Lung (tissue), 12 donors: ENCODE data around the gene PACSIN1. TPM values are rescaled to one million over a fixed set of nuclear protein-coding genes. Genes with fewer than 3 reads are reported as not detected.

Experiments
- ATAC-seq: fragments of 200-7000 bp; cut with Tn5 transposase; one replicate; pipeline ENCODE4 v1.9.1; 2020; ENCODE audit warnings: moderate number of reproducible peaks; ENCODE audit not compliant: insufficient read depth, low FRiP score
- DNase-seq, 3 donors: peaks; one replicate each; pipeline ENCODE4 v3.0.0-alpha.2; 2013 to 2017
- H3K27ac ChIP-seq, 2 donors: one replicate each; pipeline ENCODE4 v1.5.1; 2013; ENCODE audit warnings: mild to moderate bottlenecking in 2 of 2, moderate library complexity in 2 of 2, control low read depth in 1 of 2, inconsistent platforms in 1 of 2, low read depth in 1 of 2, low read length in 1 of 2
- H3K27me3 ChIP-seq, 3 donors: one replicate each; pipeline ENCODE4 v1.5.1; 2013; ENCODE audit warnings: low read length in 2 of 3; ENCODE audit not compliant: control insufficient read depth in 3 of 3, insufficient read depth in 3 of 3
- H3K36me3 ChIP-seq, 4 donors: one replicate each; pipeline ENCODE4 v1.5.1; 2013; ENCODE audit warnings: low read length in 4 of 4, mild to moderate bottlenecking in 1 of 4, moderate library complexity in 1 of 4; ENCODE audit not compliant: control insufficient read depth in 4 of 4, insufficient read depth in 4 of 4
- H3K4me1 ChIP-seq, 5 donors: one replicate each; pipeline ENCODE4 v1.5.1; 2013; ENCODE audit warnings: low read length in 5 of 5, mild to moderate bottlenecking in 2 of 5, moderate library complexity in 1 of 5; ENCODE audit not compliant: control insufficient read depth in 5 of 5, insufficient read depth in 5 of 5
- H3K4me3 ChIP-seq: one replicate; pipeline ENCODE4 v1.5.1; 2013; ENCODE audit warnings: mild to moderate bottlenecking, control low read depth, moderate library complexity
- H3K9ac ChIP-seq, 2 donors: one replicate each; pipeline ENCODE4 v1.5.1; 2013; ENCODE audit warnings: low read length in 2 of 2, control low read depth in 1 of 2; ENCODE audit not compliant: insufficient read depth in 1 of 2
- H3K9me3 ChIP-seq, 4 donors: one replicate each; pipeline ENCODE4 v1.5.1; 2013; ENCODE audit warnings: low read length in 3 of 4, mild to moderate bottlenecking in 1 of 4, moderate library complexity in 1 of 4; ENCODE audit not compliant: control insufficient read depth in 4 of 4, insufficient read depth in 3 of 4
- CTCF ChIP-seq: IDR thresholded peaks from 2 replicates; pipeline ENCODE4 v1.5.1; 2012; ENCODE audit warnings: mild to moderate bottlenecking; ENCODE audit errors: control extremely low read depth, extremely low read depth
- WGBS, 2 donors: extraction: QIAGEN DNeasy Blood & Tissue Kit; methylation state at CpG; one replicate each; pipeline ENCODE4 v1.1.7; 2013; 5-methylcytosine and 5-hydroxymethylcytosine counted together
- polyA plus RNA-seq, 2 donors: library from polyadenylated mRNA; stranded (reverse); fragments of 200-250 nt; gene quantifications; one replicate each; pipeline ENCODE4 v1.2.1, GENCODE V29; 2013
- total RNA-seq, 2 donors: library from RNA; depleted of rRNA in 1 of 2; stranded (reverse); fragments of >200 nt in 1 of 2; gene quantifications; one replicate each; pipeline ENCODE4 v1.2.1, GENCODE V29; 2014 to 2021
- donor health status: control.
- donor health status: control.
- donor health status: Bipolar disorder and iron deficiency.
- donor health status: healthy.
- donor health status: DM: yes; HTN: yes; CAD: no.

PACSIN1 gene
- total and polyA plus RNA-seq, 4 donors: 0.02 to 0.17 (median 0.12) TPM

DNA sequence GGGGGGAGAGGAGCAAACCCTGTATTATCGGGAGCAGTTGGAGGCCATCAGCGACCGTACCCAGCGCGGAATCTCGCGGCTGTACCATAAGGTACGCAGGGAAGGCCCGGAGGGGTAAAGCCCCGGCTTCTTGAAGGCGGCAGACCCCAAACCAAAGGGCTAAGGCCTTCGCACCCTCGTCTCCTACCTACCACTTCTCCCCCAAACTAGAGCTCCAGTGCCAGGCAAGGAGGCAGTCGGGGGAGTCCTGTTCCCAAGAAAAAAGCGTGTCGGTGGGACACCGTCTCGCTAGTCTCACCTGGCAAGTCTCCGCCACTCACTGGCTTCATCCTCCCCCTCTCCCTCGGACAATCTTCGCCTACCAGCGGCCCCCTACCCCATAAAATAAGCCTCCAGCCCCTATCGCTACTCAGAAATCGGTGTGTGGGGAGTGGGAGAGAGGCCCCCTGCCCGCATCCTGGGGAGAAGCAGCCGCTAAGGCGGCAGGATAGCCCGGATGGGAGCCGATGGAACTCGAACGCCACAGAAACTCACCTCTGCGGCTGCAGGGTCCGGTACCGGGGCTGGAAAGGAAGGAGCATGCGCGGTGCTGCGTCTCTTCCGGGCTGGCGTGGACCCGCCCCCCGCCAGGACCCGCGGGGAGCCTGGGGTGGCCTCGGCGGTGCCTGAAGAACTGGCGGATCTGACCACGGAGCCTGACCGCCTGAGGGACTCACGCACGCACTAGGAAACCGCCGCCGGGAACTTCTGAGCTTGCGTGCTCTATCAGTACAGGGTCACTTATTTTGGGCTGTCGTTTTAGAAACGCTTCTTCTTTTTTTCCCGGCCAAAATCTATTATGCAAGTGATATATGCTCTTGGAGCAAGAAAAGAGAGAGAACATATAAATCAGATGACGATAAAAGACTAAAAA is 40.1 kb upstream of the PACSIN1 start, which contains the start of gene RPS10:
TSS of gene RPS10 (minus strand) at position 572 of the 913 bp plus-strand sequence. CDS start 848 bp downstream, outside the sequence.
- peak; percentile 99 for ATAC-seq

DNA sequence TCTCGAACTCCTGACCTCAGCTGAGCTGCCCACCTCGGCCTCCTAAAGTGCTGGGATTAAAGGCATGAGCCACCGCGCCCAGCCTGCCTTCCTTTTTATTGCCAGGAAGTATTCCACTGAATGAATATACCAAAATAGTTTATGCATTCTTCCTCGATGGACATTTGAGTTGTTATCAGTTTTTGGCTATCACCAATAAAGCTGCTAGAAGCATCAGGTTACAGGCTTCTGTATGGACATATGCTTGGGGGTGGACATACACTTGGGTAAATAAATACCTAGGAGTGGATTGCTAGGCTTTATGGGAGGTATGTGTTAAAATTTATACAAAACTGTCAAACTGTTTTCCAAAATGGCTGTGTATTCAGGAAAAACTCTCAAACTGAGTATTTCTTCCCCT is 30.0 kb upstream of the PACSIN1 start:
- no peak for TF ChIP-seq CTCF
- WGBS, 2 donors: 68 to 82% methylated on average over 5 of the region's 5 CpGs

More for the DNA sequence above, 40.1 kb upstream of the PACSIN1 start, which contains the start of gene RPS10:
- Histone ChIP-seq H3K4me3 (peak within 1 kb of the TSS; percentile 88), H3K9ac (peak within 1 kb of the TSS; percentile 95 to 99), H3K27me3 (no peaks in the 10 kb centered on the region), H3K4me1 (peaks cover 0 to 10% (median 7%) of the 10 kb centered on the region in 5 donors), H3K36me3 (peaks cover 16 to 32% (median 27%) of the 10 kb centered on the region in 4 donors), H3K27ac (peak within 1 kb of the TSS; percentile 82 to 93), H3K9me3 (no peaks in the 10 kb centered on the region)
- no peak for TF ChIP-seq CTCF
- 1% methylated on average over 55 to 58 of the region's 58 CpGs for WGBS, 2 donors
- peak; percentile 96 to 97 (median 96) for DNase-seq

GRCh38 chr6:34436803-34437643 is 28.9 kb upstream of the PACSIN1 start:
- H3K9ac ChIP-seq: no peak overlapping the region
- H3K27ac ChIP-seq: no peak overlapping the region
- no peak for DNase-seq
- no peaks in the 10 kb centered on the region for H3K27me3 ChIP-seq
- TF ChIP-seq CTCF: no peak
- no peaks in the 10 kb centered on the region for H3K36me3 ChIP-seq
- no peaks in the 10 kb centered on the region for H3K4me1 ChIP-seq
- H3K9me3 ChIP-seq: no peaks in the 10 kb centered on the region
- H3K4me3 ChIP-seq: no peak overlapping the region
- ATAC-seq: no peak
- WGBS, 2 donors: 91 to 94% methylated on average over 38 of the region's 38 CpGs

More for the DNA sequence above, 30.0 kb upstream of the PACSIN1 start:
- Histone ChIP-seq H3K9ac (no peak overlapping the region), H3K4me3 (no peak overlapping the region), H3K4me1 (no peaks in the 10 kb centered on the region), H3K9me3 (no peaks in the 10 kb centered on the region), H3K27me3 (no peaks in the 10 kb centered on the region), H3K27ac (no peak overlapping the region), H3K36me3 (no peaks in the 10 kb centered on the region)
- no peak for DNase-seq
- ATAC-seq: no peak
